ENCODE results near the gene CD86.
"Not testable (repeated sequence)": the region's sequence is repeated elsewhere in the genome, so short reads cannot be mapped to it uniquely, and the experiment has no call there.

The CD86 gene

DNA sequence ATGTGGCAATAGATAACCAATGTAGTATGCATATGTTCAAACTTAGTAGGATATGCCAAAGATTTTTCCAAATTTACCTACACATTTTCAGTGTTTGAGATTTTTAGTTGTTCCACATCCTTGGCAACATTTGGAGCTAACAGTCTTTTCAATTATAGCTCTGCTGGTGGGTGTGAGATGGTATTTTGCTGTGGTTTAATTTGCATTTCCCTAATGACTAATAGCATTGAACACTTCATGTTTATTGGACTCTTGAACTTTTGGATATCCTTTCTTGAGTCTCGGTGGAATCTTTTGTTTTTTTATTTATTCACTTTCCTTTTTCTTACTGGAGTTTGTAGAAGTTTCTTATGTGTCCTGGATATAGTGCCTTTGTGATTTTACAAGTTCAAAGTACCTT, 22.1 kb upstream of the CD86 start:
- Histone ChIP-seq H3K27me3 (ENCODE audit: insufficient read depth, poor library complexity, severe bottlenecking) (no peaks in the 10 kb centered on the region), H3K4me3 (replicated peaks; ENCODE audit: insufficient read depth, low read length) (no peak overlapping the region), H3K27ac (replicated peaks) (no peak overlapping the region)
- no peak for DNase-seq (ENCODE audit: low read depth in 1 of 2, low spot score in 1 of 2)
- TF ChIP-seq, protein P1, sequence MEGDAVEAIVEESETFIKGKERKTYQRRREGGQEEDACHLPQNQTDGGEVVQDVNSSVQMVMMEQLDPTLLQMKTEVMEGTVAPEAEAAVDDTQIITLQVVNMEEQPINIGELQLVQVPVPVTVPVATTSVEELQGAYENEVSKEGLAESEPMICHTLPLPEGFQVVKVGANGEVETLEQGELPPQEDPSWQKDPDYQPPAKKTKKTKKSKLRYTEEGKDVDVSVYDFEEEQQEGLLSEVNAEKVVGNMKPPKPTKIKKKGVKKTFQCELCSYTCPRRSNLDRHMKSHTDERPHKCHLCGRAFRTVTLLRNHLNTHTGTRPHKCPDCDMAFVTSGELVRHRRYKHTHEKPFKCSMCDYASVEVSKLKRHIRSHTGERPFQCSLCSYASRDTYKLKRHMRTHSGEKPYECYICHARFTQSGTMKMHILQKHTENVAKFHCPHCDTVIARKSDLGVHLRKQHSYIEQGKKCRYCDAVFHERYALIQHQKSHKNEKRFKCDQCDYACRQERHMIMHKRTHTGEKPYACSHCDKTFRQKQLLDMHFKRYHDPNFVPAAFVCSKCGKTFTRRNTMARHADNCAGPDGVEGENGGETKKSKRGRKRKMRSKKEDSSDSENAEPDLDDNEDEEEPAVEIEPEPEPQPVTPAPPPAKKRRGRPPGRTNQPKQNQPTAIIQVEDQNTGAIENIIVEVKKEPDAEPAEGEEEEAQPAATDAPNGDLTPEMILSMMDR (IDR thresholded peaks at IDR 0.05; ENCODE audit: insufficient read depth, low read length), result no peak
- TF ChIP-seq GABPA (IDR thresholded peaks at IDR 0.05; ENCODE audit: low read depth), result no peak
- TF ChIP-seq SPI1 (IDR thresholded peaks at IDR 0.05; ENCODE audit: borderline replicate concordance, low read depth), result no peak
- TF ChIP-seq POLR2AphosphoS5 (IDR thresholded peaks at IDR 0.05; ENCODE audit: low read depth), result no peak
- no peak for TF ChIP-seq REST (IDR thresholded peaks at IDR 0.05; ENCODE audit: insufficient replicate concordance, low read depth)

- not testable (repeated sequence) for DNase-seq (ENCODE audit: low read depth in 1 of 2, low spot score in 1 of 2); H3K4me3 ChIP-seq (replicated peaks; ENCODE audit: insufficient read depth, low read length); H3K27ac ChIP-seq (replicated peaks); H3K27me3 ChIP-seq (ENCODE audit: insufficient read depth, poor library complexity, severe bottlenecking)
These were observed 7.9 kb upstream of the CD86 start for GRCh38 chr3:122047296-122047695.

GRCh38 chr3:122047773-122048172, 7.4 kb upstream of the CD86 start:
- not testable (repeated sequence) for H3K4me3 ChIP-seq (replicated peaks; ENCODE audit: insufficient read depth, low read length); H3K27me3 ChIP-seq (ENCODE audit: insufficient read depth, poor library complexity, severe bottlenecking); DNase-seq (ENCODE audit: low read depth in 1 of 2, low spot score in 1 of 2); H3K27ac ChIP-seq (replicated peaks)

GRCh38 chr3:122052968-122053367, 2.2 kb upstream of the CD86 start:
- no peak overlapping the region for H3K27ac ChIP-seq (replicated peaks)
- no peak overlapping the region for H3K4me3 ChIP-seq (replicated peaks; ENCODE audit: insufficient read depth, low read length)
- H3K27me3 ChIP-seq (ENCODE audit: insufficient read depth, poor library complexity, severe bottlenecking), result no peaks in the 10 kb centered on the region

More at GRCh38 chr3:122052968-122053367, 2.2 kb upstream of the CD86 start:
- no peak for DNase-seq (ENCODE audit: low read depth in 1 of 2, low spot score in 1 of 2)
- TF ChIP-seq GABPA (IDR thresholded peaks at IDR 0.05; ENCODE audit: low read depth) (no peak), REST (IDR thresholded peaks at IDR 0.05; ENCODE audit: insufficient replicate concordance, low read depth) (no peak), POLR2AphosphoS5 (IDR thresholded peaks at IDR 0.05; ENCODE audit: low read depth) (no peak), SPI1 (IDR thresholded peaks at IDR 0.05; ENCODE audit: borderline replicate concordance, low read depth) (no peak)
- TF ChIP-seq, protein P1 (IDR thresholded peaks at IDR 0.05; ENCODE audit: insufficient read depth, low read length), result no peak
